ENCODE results near the gene MOB2. TPM values are rescaled to one million over a fixed set of nuclear protein-coding genes. Genes with fewer than 3 reads are reported as not detected.

Gene MOB2, protein sequence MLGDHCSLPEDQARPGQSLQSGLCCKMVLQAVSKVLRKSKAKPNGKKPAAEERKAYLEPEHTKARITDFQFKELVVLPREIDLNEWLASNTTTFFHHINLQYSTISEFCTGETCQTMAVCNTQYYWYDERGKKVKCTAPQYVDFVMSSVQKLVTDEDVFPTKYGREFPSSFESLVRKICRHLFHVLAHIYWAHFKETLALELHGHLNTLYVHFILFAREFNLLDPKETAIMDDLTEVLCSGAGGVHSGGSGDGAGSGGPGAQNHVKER
- 27.2 TPM for polyA plus RNA-seq
- long read RNA-seq, donor 1, partial matches to known transcripts = 5 of 5 reads
- long read RNA-seq, donor 1, other reads (novel, unspliced or antisense) = 0 of 5 reads
- long read RNA-seq, donor 2, partial matches to known transcripts = 5 of 5 reads
- long read RNA-seq, donor 2, other reads (novel, unspliced or antisense) = 0 of 5 reads
- long read RNA-seq, donor 3 = 0 reads
- long read RNA-seq, donor 4 = 0 reads
- long read RNA-seq, donor 5, partial matches to known transcripts = 0 of 2 reads
- long read RNA-seq, donor 5, other reads (novel, unspliced or antisense) = 0 of 2 reads
- long read RNA-seq, donor 6, partial matches to known transcripts = 0 of 8 reads
- long read RNA-seq, donor 6, other reads (novel, unspliced or antisense) = 5 of 8 reads
- long read RNA-seq, donor 7, partial matches to known transcripts = 5 of 6 reads
- long read RNA-seq, donor 7, other reads (novel, unspliced or antisense) = 0 of 6 reads
- long read RNA-seq, donor 8, partial matches to known transcripts = 8 of 11 reads
- long read RNA-seq, donor 8, other reads (novel, unspliced or antisense) = 0 of 11 reads
- long read RNA-seq, donor 9 = 0 reads
- long read RNA-seq, donor 10, partial matches to known transcripts = 7 of 8 reads
- long read RNA-seq, donor 10, other reads (novel, unspliced or antisense) = 0 of 8 reads
- long read RNA-seq, donor 11, partial matches to known transcripts = 5 of 5 reads
- long read RNA-seq, donor 11, other reads (novel, unspliced or antisense) = 0 of 5 reads

DNA sequence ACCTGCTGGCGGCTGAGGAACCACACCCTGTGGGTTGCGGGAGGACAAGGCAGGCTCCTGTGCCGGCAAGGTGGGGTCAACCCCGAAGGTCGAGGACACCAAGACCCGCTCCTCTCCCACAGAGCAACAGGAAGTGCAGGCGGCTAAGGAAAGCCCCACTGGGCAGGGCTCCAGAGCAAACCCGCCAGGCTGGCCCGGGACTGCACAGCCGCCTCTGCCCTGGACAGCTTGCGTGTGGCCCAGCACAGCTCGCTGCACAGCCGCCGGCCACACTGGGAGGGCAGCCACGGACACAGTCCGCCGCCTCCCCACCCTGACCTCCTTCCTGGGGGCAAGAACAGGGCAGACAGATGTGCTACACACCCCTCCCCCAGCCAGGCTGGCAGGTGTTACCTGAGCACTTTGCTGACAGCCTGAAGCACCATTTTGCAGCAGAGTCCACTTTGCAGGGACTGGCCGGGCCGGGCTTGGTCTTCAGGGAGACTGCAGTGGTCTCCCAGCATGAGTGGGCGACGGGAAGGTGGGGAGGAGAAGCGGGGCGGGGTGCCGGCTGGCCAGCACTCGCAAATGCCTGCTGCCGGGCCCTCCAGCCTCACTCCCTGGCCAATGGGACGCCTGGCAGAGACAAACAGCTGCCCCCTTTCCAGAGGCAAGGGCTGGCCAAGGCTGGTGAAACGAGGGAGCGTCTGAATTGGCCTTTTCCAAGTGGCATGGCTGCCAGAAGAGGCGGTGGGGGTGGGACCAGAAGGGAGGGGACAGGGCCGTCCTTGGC, at the start of gene MOB2:
TSS of gene MOB2 (minus strand) at position 726 of the 772 bp plus-strand sequence. CDS start at position 503, 223 bp downstream.
- no peak within 1 kb of the TSS for H3K4me3 ChIP-seq (ENCODE audit: low read length)
- DNase-seq = peak in 1 of 2 donors; percentile 25
- peaks cover 2% of the 10 kb centered on the region for H3K9me3 ChIP-seq (ENCODE audit: control insufficient read depth, low read depth, low read length)
- H3K27ac ChIP-seq (ENCODE audit: low read length) = peak within 1 kb of the TSS; percentile 12
- H3K36me3 ChIP-seq (ENCODE audit: control insufficient read depth, insufficient read depth, low read length) = no peaks in the 10 kb centered on the region
- no peaks in the 10 kb centered on the region for H3K27me3 ChIP-seq (ENCODE audit: control insufficient read depth, insufficient read depth, low read length)
- peaks cover 17% of the 10 kb centered on the region for H3K4me1 ChIP-seq (ENCODE audit: control insufficient read depth, insufficient read depth, low read length)
- WGBS (ENCODE audit: insufficient coverage, low lambda C conversion rate) = no CpG with 5 or more reads among the region's 31 CpGs

DNA sequence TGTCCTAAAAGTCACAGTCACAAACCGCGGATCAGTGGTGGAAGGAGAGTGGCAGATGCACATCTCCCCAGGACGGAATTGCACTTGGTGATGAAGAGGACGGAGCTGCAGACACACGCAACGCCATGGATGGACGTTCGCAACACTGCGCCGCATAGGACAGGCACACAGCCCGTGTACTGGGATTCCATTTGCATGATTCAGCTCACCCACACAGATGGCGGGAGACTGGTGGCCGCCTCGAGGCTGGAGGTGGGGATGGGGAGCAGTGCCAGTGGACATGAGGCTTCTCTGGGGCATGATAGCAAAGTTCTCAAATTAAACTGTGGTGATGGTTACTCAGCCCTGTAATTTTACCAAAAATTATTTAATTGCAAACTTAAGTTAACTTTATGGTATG, 48.1 kb upstream of the MOB2 start:
- no peaks in the 10 kb centered on the region for H3K4me1 ChIP-seq (ENCODE audit: control insufficient read depth, insufficient read depth, low read length)
- WGBS (ENCODE audit: insufficient coverage, low lambda C conversion rate) = no CpG with 5 or more reads among the region's 14 CpGs
- no peaks in the 10 kb centered on the region for H3K27me3 ChIP-seq (ENCODE audit: control insufficient read depth, insufficient read depth, low read length)
- H3K4me3 ChIP-seq (ENCODE audit: low read length) = no peak overlapping the region
- H3K9me3 ChIP-seq (ENCODE audit: control insufficient read depth, low read depth, low read length) = no peaks in the 10 kb centered on the region
- no peak overlapping the region for H3K27ac ChIP-seq (ENCODE audit: low read length)
- no peak for DNase-seq
- H3K36me3 ChIP-seq (ENCODE audit: control insufficient read depth, insufficient read depth, low read length) = peaks cover 22% of the 10 kb centered on the region

DNA sequence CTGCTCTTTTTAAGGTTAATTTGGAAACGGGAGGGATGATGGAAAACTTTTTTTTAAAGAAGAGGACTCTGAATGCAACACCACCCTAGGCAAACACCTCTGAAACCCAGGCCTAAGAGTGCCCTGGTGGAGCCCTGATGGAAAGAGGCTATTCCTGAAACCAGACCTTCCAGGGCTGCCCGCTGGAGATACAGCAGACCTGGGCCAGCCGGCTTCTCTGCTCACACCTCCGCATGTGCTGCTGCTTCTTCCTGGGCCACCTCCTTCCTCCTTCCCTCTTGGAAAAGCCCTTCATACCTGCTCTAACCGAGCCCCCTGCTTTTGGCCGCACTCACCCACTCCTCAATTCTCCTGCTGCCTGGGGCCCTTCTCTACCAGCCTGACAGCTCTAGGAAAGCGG, 47.6 kb upstream of the MOB2 start:
- no CpG with 5 or more reads among the region's 7 CpGs for WGBS (ENCODE audit: insufficient coverage, low lambda C conversion rate)
- no peaks in the 10 kb centered on the region for H3K27me3 ChIP-seq (ENCODE audit: control insufficient read depth, insufficient read depth, low read length)
- H3K9me3 ChIP-seq (ENCODE audit: control insufficient read depth, low read depth, low read length) = no peaks in the 10 kb centered on the region
- H3K4me3 ChIP-seq (ENCODE audit: low read length) = no peak overlapping the region
- no peaks in the 10 kb centered on the region for H3K4me1 ChIP-seq (ENCODE audit: control insufficient read depth, insufficient read depth, low read length)
- no peak overlapping the region for H3K27ac ChIP-seq (ENCODE audit: low read length)
- peaks cover 22% of the 10 kb centered on the region for H3K36me3 ChIP-seq (ENCODE audit: control insufficient read depth, insufficient read depth, low read length)
- no peak for DNase-seq

DNA sequence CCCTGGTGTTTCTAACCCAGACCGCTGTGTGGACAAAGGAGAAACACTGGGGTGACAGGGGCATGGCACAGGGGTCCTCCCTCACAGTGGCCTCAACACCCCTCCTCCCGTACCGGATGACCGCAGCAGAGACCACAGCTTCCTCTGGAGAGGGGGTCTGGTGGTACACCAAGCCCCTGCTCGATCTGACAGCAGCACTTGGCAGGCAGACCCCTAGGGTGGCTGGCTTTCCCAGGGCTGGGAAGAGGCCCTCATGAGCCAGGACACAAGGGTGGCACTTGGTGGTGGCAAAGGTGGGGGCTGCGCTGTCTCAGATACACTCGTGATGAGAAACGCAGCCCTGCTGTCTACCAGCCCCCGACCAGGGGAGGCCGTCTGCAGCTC, 46.8 kb upstream of the MOB2 start:
- Histone ChIP-seq H3K27me3 (ENCODE audit: control insufficient read depth, insufficient read depth, low read length) (no peaks in the 10 kb centered on the region), H3K36me3 (ENCODE audit: control insufficient read depth, insufficient read depth, low read length) (peaks cover 22% of the 10 kb centered on the region), H3K9me3 (ENCODE audit: control insufficient read depth, low read depth, low read length) (no peaks in the 10 kb centered on the region), H3K4me1 (ENCODE audit: control insufficient read depth, insufficient read depth, low read length) (no peaks in the 10 kb centered on the region), H3K27ac (ENCODE audit: low read length) (no peak overlapping the region), H3K4me3 (ENCODE audit: low read length) (no peak overlapping the region)
- no peak for DNase-seq
- no CpG with 5 or more reads among the region's 10 CpGs for WGBS (ENCODE audit: insufficient coverage, low lambda C conversion rate)

DNA sequence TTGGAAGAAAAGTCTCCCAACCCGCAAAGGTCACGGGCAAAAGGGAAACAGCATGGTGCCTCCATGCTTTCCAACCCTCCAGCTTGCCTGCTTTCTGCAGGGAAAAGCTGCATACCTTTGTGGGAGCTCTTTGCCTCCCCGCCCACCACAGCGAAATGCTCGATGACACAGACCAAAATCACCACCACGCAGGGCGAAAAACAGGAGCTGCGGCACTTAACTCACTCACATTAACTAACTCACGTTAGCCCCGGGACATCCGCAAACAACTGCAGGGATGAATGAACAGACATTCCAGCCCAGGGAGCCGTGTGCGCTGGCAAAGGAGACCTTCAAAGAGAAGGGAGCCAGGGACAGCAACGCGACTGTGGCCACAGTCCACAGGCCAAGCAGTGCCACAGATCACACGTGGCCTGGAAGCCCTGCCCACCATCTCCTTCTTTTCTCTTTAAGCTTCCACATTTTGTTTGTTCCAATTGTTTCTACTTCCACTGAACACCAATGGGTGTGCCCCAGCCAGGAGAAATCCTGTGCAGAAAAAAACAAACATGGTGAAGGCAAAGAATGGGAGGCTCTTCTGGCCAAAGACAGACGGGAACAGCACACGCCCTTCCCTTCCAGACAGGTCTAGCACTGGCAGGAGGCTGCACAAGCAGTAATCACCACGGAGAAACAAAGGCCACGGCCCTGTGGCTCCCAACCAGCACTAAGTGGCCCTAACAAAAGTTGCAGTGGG, 46.2 kb upstream of the MOB2 start:
- no peak overlapping the region for H3K4me3 ChIP-seq (ENCODE audit: low read length)
- WGBS (ENCODE audit: insufficient coverage, low lambda C conversion rate) = 70% methylated on average over 2 of the region's 20 CpGs
- H3K36me3 ChIP-seq (ENCODE audit: control insufficient read depth, insufficient read depth, low read length) = peaks cover 22% of the 10 kb centered on the region
- no peaks in the 10 kb centered on the region for H3K4me1 ChIP-seq (ENCODE audit: control insufficient read depth, insufficient read depth, low read length)
- DNase-seq = no peak
- H3K27me3 ChIP-seq (ENCODE audit: control insufficient read depth, insufficient read depth, low read length) = no peaks in the 10 kb centered on the region
- no peaks in the 10 kb centered on the region for H3K9me3 ChIP-seq (ENCODE audit: control insufficient read depth, low read depth, low read length)
- H3K27ac ChIP-seq (ENCODE audit: low read length) = no peak overlapping the region

DNA sequence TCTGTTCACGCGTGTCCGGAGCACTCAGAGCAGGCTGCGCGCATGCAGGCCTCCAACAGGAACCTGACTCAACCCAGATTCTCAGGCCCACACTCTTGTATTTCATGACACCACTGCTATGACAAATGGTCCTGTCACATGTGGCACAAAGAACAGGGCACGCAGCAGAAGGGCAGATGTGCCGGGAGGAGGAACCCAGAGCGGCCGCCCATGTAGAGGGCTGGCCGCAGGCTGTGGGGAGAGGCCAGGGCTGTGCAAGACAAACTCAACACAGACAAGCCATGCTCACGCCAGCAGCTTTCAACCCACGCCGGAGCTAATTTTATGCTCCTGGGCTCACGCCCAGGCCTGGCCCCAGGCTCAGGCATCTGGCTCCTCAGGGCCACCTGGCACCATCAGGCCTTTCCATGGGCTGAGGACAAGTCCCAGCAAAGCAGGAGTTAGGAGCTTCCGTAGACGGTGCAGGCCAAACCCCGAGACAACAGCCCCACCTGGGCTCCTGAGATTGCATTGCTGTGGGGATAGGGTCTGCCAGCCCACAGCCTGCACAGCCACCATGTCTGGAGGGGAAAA, 45.5 kb upstream of the MOB2 start:
- Histone ChIP-seq H3K4me1 (ENCODE audit: control insufficient read depth, insufficient read depth, low read length) (no peaks in the 10 kb centered on the region), H3K27me3 (ENCODE audit: control insufficient read depth, insufficient read depth, low read length) (no peaks in the 10 kb centered on the region), H3K27ac (ENCODE audit: low read length) (no peak overlapping the region), H3K36me3 (ENCODE audit: control insufficient read depth, insufficient read depth, low read length) (peaks cover 22% of the 10 kb centered on the region), H3K9me3 (ENCODE audit: control insufficient read depth, low read depth, low read length) (no peaks in the 10 kb centered on the region), H3K4me3 (ENCODE audit: low read length) (no peak overlapping the region)
- no peak for DNase-seq
- WGBS (ENCODE audit: insufficient coverage, low lambda C conversion rate) = no CpG with 5 or more reads among the region's 17 CpGs

DNA sequence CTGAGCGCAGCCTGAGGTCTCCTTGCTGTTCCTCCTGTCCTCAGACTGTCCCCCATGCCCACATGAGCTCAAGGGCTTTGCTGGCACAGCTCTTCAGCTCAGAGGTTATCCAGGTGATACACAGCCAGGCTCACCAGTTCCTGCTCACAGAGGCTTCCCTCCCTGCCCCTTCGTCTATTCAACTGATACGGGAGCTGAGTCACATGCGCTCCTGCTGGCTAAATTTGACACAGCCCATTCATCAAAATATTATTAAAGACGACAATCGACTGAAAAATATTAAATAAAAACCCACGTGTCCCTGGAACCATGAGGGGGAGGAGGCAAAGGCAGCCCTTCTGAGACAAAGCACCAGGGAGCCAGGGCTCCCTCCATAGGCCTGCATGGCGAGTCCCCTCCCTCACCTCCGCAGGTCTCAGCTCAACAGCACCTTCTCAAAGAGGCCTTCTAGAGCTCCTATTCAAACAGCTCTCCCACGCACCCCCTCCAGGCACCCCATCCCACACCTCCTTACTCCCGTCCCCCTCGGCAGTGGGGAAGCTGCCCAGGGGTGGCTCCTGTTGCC, 45.0 kb upstream of the MOB2 start:
- H3K36me3 ChIP-seq (ENCODE audit: control insufficient read depth, insufficient read depth, low read length) = peaks cover 20% of the 10 kb centered on the region
- no peak overlapping the region for H3K4me3 ChIP-seq (ENCODE audit: low read length)
- WGBS (ENCODE audit: insufficient coverage, low lambda C conversion rate) = 100% methylated on average over 1 of the region's 12 CpGs
- H3K9me3 ChIP-seq (ENCODE audit: control insufficient read depth, low read depth, low read length) = no peaks in the 10 kb centered on the region
- H3K4me1 ChIP-seq (ENCODE audit: control insufficient read depth, insufficient read depth, low read length) = no peaks in the 10 kb centered on the region
- no peak overlapping the region for H3K27ac ChIP-seq (ENCODE audit: low read length)
- no peak for DNase-seq
- no peaks in the 10 kb centered on the region for H3K27me3 ChIP-seq (ENCODE audit: control insufficient read depth, insufficient read depth, low read length)

DNA sequence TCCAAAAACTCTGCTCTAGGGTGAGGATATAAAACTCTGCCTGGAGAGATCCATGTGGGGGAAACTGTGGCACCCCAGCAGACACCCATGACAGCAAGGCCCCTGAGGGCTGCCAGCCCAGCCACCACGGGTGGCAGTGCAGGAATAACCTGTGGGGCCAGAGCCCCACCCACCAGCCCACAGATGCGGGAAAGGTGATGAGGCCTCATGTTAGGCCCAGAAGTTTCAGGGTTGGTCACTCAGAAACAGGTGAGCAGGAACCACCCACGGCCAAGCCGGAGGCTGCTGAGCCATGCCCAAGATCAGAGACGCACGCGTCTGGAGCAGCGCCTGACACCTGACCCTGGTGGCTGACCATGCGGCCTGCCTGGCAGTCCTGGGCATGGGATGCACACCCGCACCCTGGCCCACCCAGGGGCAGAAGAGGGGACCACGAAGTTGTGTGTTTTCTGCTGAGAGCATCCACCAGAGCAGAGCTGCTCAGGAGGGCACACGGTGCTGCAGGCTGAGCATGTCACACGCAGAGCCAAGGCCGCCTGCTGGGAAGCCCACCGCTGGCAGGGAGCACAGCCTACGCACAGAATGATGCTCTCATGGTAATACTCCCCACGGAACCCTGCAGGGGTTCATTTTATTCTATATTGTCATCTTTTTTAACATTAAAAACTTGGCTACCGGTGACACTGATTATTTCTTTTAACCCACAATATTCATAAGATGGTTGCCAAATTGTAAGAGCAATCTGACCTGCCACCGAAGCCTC, 44.3 kb upstream of the MOB2 start:
- 83% methylated on average over 1 of the region's 19 CpGs for WGBS (ENCODE audit: insufficient coverage, low lambda C conversion rate)
- H3K27ac ChIP-seq (ENCODE audit: low read length) = no peak overlapping the region
- H3K27me3 ChIP-seq (ENCODE audit: control insufficient read depth, insufficient read depth, low read length) = no peaks in the 10 kb centered on the region
- DNase-seq = no peak
- no peaks in the 10 kb centered on the region for H3K9me3 ChIP-seq (ENCODE audit: control insufficient read depth, low read depth, low read length)
- peaks cover 19% of the 10 kb centered on the region for H3K36me3 ChIP-seq (ENCODE audit: control insufficient read depth, insufficient read depth, low read length)
- H3K4me1 ChIP-seq (ENCODE audit: control insufficient read depth, insufficient read depth, low read length) = no peaks in the 10 kb centered on the region
- H3K4me3 ChIP-seq (ENCODE audit: low read length) = no peak overlapping the region

DNA sequence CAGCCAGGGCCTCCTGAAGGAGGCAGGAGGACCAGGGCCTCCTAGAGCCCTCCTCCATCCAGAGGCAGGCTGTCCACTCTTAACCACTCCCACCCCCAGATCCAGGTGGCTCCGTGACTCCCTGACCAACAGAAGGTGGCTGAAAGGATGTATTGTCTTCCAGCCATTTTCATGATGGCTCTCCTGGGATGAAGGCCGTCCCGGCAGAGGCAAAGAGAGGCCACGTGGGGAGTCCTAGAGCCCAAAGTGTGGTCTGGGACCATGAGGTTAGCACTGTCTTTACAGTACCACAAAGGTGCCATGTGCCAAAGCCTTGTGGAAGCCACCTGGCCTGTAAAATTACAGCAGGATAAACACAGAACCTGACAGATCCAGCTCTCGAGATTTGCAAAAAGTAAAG, 43.2 kb upstream of the MOB2 start:
- Histone ChIP-seq H3K27me3 (ENCODE audit: control insufficient read depth, insufficient read depth, low read length) (no peaks in the 10 kb centered on the region), H3K27ac (ENCODE audit: low read length) (no peak overlapping the region), H3K36me3 (ENCODE audit: control insufficient read depth, insufficient read depth, low read length) (peaks cover 14% of the 10 kb centered on the region), H3K4me1 (ENCODE audit: control insufficient read depth, insufficient read depth, low read length) (no peaks in the 10 kb centered on the region), H3K4me3 (ENCODE audit: low read length) (no peak overlapping the region), H3K9me3 (ENCODE audit: control insufficient read depth, low read depth, low read length) (no peaks in the 10 kb centered on the region)
- DNase-seq = no peak
- WGBS (ENCODE audit: insufficient coverage, low lambda C conversion rate) = no CpG with 5 or more reads among the region's 5 CpGs
